G401 (cell line): ENCODE data around the gene SERPINE3. TPM values are rescaled to one million over a fixed set of nuclear protein-coding genes. Genes with fewer than 3 reads are reported as not detected.

Experiments used
- DNase-seq: peaks from one replicate; pipeline ENCODE4 v3.0.0-alpha.2; 2015; ENCODE audit warnings: low spot score
- in situ Hi-C: cut with HindIII; loops from 2 replicates; pipeline ENCODE4 v1.10.0; 2016; ENCODE audit warnings: low sequenced_read_pairs, mixed read lengths
- total RNA-seq: library from RNA; depleted of rRNA; stranded (reverse); fragments of >200 nt; shearing (Covaris generic); gene quantifications from 2 replicates; pipeline ENCODE4 v1.2.3, GENCODE V29; 2014; rRNA removed

The SERPINE3 gene
- total RNA-seq: not detected in 2 replicates

DNA sequence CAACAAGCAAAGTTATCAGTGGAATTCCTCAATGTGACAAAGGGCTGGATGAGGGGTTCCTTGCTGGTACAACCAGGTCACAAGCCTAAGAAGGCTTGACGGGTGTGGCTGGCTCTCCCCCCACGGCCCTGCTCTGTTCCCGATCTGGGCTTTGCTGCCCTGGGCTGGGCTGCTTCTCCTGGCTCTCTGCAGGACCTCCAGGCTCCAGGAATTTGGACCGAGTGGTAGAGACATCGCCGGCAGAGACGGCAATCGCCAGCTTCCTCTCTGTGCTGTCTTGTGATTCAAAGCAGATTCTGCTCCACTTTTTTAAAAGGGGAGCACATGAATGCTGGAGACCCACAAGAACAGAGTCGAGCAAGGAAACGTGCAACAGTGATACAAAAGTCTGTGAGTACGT, at the start of gene SERPINE3:
Gene SERPINE3 (plus strand): TSS at position 338 of the 400 bp plus-strand sequence. CDS start 1,401 bp downstream, outside the sequence.
- DNase-seq: no peak
- in situ Hi-C loops: no loop called here

DNA sequence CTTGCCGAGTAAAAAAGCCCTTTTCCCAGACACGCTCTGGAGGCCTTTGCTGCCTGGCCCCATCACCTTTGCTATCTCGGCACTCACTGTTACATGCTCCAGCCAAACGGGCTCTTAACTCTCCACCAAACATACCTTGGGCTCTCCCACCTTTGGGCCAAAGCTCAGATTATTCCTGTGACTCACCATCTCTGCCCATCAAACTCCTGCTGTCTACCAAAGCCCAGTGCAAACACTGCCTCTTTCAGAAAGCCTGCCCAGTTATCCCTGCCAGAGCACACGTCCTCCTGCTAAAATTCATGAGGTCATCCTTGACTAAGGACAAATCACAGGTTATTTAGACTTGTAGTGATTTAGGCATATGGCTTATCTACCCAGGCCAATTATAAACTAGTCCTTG, 48.1 kb upstream of the SERPINE3 start:
- peak; percentile 29 for DNase-seq
- in situ Hi-C loops: no loop called here

- in situ Hi-C loops: no loop called here
These were observed 47.4 kb upstream of the SERPINE3 start for GRCh38 chr13:51292000-51292565.

GRCh38 chr13:51297556-51297955, 41.9 kb upstream of the SERPINE3 start:
- no peak for DNase-seq

More at GRCh38 chr13:51292000-51292565, 47.4 kb upstream of the SERPINE3 start:
- peak; percentile 37 for DNase-seq

DNA sequence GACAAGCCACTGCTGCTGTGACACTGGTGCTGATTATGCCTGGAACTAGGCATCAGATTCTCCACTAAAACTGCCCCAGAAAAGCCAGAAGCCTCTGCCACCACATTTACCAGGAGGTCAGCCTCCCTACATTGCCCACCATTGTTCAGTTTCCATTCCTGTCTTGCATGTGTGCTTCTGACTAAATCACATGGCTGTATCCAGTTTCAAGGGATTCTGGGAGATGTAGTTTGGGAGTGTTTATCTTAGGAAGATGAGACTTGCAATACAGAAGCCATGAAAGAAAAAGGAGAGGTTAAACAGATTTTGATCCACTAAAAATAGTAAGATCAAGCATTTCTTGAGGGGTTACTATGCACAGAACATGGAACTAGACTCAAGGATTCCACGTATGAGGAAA, 40.7 kb upstream of the SERPINE3 start:
- in situ Hi-C loops: no loop called here
- no peak for DNase-seq

More at GRCh38 chr13:51297556-51297955, 41.9 kb upstream of the SERPINE3 start:
- in situ Hi-C loops: no loop called here

- in situ Hi-C loops: no loop called here
- no peak for DNase-seq
These were observed 36.4 kb upstream of the SERPINE3 start for GRCh38 chr13:51303063-51303552.

- DNase-seq: no peak
- in situ Hi-C loops: no loop called here
These were observed 35.6 kb upstream of the SERPINE3 start for GRCh38 chr13:51303882-51304281.

- DNase-seq: no peak
- in situ Hi-C loops: no loop called here
These were observed 34.1 kb upstream of the SERPINE3 start for GRCh38 chr13:51305271-51305967.

GRCh38 chr13:51308781-51309180, 30.7 kb upstream of the SERPINE3 start:
- in situ Hi-C loops: no loop called here
- no peak for DNase-seq

GRCh38 chr13:51311231-51311630, 28.3 kb upstream of the SERPINE3 start:
- no peak for DNase-seq
- in situ Hi-C loops: no loop called here

- DNase-seq: no peak
- in situ Hi-C loops: no loop called here
These were observed 27.5 kb upstream of the SERPINE3 start for GRCh38 chr13:51311957-51312520.

GRCh38 chr13:51313619-51314018, 25.9 kb upstream of the SERPINE3 start:
- in situ Hi-C loops: no loop called here

DNA sequence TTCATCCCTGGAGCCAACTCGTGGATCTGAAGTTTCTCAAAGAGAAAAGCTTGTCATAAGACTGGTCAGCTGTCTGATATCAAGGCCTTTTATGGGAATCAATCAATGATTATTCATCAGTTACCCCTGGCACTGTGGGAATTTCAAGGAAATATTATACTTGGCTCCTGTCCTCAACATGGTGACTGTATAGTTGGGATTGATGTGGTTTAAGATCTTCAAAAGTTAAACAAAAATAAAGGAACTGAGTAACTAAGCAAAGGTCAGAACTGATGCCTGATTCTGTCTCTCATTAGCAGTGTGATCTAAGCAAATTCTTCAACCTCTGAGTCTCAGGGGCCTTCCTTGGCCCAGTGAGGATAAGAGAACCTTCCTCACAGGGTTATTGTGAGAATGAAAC, 22.2 kb upstream of the SERPINE3 start:
- in situ Hi-C loops: no loop called here
- no peak for DNase-seq

More at GRCh38 chr13:51313619-51314018, 25.9 kb upstream of the SERPINE3 start:
- DNase-seq: no peak

DNA sequence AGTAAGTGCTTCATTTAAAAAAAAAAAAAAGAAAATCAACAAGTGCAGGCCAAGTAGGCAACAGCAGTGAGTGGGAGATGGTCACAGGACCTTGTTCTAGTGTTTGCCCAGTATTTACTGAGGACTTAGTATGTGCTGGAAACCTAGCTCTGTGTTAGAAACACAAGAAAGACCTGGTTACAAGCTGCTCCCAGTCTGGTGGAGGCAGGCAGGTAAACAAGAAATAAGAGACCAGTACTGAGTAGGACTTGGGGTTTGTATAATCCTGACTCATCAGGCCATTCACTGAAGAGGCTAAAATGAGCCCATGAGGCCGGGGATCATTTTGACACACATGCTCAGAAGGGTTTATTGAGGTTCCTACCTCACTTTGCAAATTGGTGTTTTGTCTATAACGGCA, 21.5 kb upstream of the SERPINE3 start:
- in situ Hi-C loops: no loop called here
- DNase-seq: no peak

DNA sequence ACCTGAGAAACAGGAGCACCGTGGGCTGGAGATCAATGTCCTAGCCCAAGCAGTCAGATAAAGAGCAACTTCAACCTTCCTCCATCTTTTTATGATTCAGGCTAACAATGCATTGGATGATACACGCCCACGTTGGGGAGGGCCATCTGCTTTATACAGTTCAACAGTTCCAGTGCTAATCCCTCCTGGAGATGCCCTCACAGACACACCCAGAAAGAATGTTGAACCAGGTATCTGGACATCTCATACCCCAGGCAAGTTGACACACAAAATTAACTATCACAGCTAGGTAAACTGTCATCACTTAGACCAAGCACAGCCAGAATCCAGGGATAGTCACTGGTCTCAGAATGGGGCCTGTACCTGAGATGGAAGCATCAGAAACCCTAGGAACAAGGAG, 20.6 kb upstream of the SERPINE3 start:
- no peak for DNase-seq
- in situ Hi-C loops: no loop called here

DNA sequence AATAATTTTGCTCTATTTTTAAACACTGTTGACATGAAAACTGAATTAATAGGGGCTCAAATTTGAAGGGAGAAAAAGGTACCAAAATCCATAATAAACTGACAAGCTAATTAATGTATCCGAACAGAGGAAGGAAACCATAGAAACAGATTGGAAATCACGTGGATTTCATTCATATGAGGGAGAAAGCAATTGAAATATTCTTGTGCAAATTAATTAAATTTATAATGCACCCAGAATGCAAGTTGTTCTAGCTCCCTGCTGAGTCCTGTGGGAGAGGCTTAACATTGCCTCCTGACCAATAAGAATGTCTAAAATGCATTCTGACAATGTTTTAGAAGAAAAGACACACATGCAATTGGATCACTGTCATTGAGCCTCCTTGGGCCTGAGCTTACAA, 17.7 kb upstream of the SERPINE3 start:
- in situ Hi-C loops: no loop called here
- DNase-seq: no peak

GRCh38 chr13:51322826-51323225, 16.7 kb upstream of the SERPINE3 start:
- no peak for DNase-seq
- in situ Hi-C loops: no loop called here

DNA sequence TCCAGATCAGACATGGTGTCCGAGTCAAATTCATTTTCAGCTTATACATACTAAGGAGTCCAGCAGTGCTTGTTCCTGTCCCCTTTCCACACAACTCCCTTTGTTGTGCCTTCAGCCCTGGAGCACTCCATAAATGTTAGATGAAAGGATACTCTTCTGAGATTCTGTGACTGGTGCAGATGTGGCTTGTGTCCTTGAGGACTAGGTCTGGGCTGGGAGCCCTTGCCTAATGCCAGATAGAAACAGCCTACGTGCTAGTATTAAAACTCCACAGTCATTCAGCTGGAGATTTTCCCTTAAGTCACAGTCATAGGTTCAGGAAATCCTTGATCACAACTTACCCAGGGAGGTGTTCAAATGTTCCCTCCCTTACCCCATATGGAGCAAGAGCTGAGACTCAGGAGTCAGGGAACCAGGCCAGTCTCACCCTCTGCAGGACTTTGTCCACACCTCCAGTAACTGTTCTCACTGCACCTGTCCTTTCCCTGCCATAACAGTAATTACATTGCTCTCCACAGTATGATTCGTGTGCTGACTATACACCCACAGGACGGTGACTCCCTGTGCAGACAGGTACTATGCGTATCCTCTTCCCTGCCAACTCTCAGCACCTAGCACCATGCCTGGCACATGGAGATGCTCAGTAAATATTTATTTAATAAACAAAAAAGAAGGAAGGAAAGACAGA, 15.5 kb upstream of the SERPINE3 start:
- no peak for DNase-seq
- in situ Hi-C loops: no loop called here

DNA sequence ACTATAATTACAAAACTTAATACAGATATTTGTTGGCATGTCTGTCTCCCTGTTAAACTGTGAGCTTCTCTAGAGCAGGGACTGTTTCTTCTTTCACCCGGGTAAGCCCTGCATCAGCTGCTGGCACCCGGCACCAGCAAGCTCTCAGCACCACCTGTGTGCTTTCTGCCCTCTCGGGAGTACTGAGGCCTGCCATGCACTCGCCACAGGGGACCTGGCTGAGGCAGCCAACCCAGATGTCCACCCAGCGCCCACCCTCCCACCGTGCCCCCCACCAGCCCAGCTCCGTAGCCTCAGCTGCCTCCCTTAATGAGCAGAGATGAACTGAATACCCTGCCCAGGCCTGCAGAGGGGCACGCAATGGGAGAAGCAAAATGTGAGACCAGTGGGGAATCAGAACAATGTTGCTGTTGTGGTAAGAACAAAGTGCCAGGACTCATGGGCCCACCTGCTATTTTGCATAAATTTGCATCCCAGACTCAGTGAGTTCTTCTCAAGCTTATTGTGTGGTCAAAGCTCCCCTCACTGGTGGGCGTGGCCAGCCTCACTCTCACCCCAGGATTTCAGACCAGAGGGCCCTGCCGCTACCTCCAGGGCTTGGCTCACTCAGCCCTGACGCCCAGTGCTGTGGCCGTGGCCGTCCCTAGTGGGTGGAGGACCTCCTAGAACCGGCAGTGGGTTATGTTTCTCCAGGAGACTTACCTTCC, 14.6 kb upstream of the SERPINE3 start:
- in situ Hi-C loops: no loop called here
- DNase-seq: no peak
